Naive thymus-derived CD4-positive, alpha-beta T cell (primary cell): ENCODE results near the gene LRRC8E. TPM values are rescaled to one million over a fixed set of nuclear protein-coding genes. Genes with fewer than 3 reads are reported as not detected.

Source experiments
- ATAC-seq: fragments of 150-1000 bp; cut with Tn5 transposase; 2 replicates; pipeline ENCODE4 v1.10.0; 2021; ENCODE audit warnings: mild to moderate bottlenecking, moderate library complexity
- CTCF ChIA-PET: fragments of 350-600 bp; sonication (Branson Sonifier 250); formaldehyde crosslinking; loops from one replicate; lab custom pipeline; 2021; ENCODE audit warnings: antibody characterized with exemption; lab: Charles Lee
- POLR2A ChIA-PET: fragments of 350-600 bp; sonication (Branson Sonifier 250); formaldehyde crosslinking; loops from one replicate; lab custom pipeline; 2021; ENCODE audit warnings: antibody characterized with exemption, inconsistent platforms; lab: Charles Lee
- DNase-seq, 9 donors: peaks; one replicate each; pipeline versions ENCODE4 v3.0.0 to v3.0.0-alpha.2; 2020 to 2022; ENCODE audit warnings: mixed read lengths in 1 of 9
- H3K27ac ChIP-seq: one replicate; pipeline ENCODE4 v1.7.0; 2013; ENCODE audit warnings: mild to moderate bottlenecking, low read depth, low read length, moderate library complexity
- H3K27me3 ChIP-seq, 2 donors: one replicate each; pipeline ENCODE4 v1.7.0; 2013; ENCODE audit warnings: low read length in 2 of 2, mild to moderate bottlenecking in 2 of 2, moderate library complexity in 2 of 2; ENCODE audit not compliant: control insufficient read depth in 2 of 2, insufficient read depth in 2 of 2
- H3K36me3 ChIP-seq, 3 experiments: 1 replicate in 2 of 3; 2 replicates in 1 of 3; pipeline ENCODE4 v1.7.0; 2013; ENCODE audit warnings: low read length in 3 of 3, mild to moderate bottlenecking in 3 of 3, moderate library complexity in 1 of 3; ENCODE audit not compliant: insufficient read depth in 3 of 3, control insufficient read depth in 2 of 3
- H3K4me1 ChIP-seq, 2 donors: one replicate each; pipeline ENCODE4 v1.7.0; 2013; ENCODE audit warnings: low read length in 2 of 2, mild to moderate bottlenecking in 2 of 2, moderate library complexity in 1 of 2; ENCODE audit not compliant: control insufficient read depth in 2 of 2, insufficient read depth in 2 of 2
- H3K4me3 ChIP-seq: 2 replicates; pipeline ENCODE4 v1.7.0; 2013; ENCODE audit warnings: mild to moderate bottlenecking, low read length
- H3K9me3 ChIP-seq, 3 experiments: 1 replicate in 2 of 3; 2 replicates in 1 of 3; pipeline ENCODE4 v1.7.0; 2013; ENCODE audit warnings: low read length in 3 of 3; ENCODE audit not compliant: control insufficient read depth in 2 of 3
- H3K27ac Mint-ChIP-seq, 9 donors: one replicate each; pipeline ENCODE4 v1.8.0; 2020 to 2022; ENCODE audit warnings: mixed read lengths in 9 of 9, mild to moderate bottlenecking in 8 of 9, moderate library complexity in 5 of 9, inconsistent platforms in 2 of 9
- H3K27me3 Mint-ChIP-seq, 5 donors: one replicate each; pipeline ENCODE4 v1.8.0; 2021 to 2022; ENCODE audit warnings: mixed read lengths in 5 of 5, mild to moderate bottlenecking in 1 of 5
- H3K36me3 Mint-ChIP-seq, 5 donors: one replicate each; pipeline ENCODE4 v1.8.0; 2020 to 2022; ENCODE audit warnings: mixed read lengths in 5 of 5, mild to moderate bottlenecking in 3 of 5, inconsistent platforms in 1 of 5
- H3K4me1 Mint-ChIP-seq, 7 donors: one replicate each; pipeline ENCODE4 v1.8.0; 2020 to 2022; ENCODE audit warnings: mixed read lengths in 7 of 7, mild to moderate bottlenecking in 3 of 7, inconsistent platforms in 1 of 7
- H3K4me3 Mint-ChIP-seq, 10 donors: one replicate each; pipeline ENCODE4 v1.8.0; 2020 to 2022; ENCODE audit warnings: mild to moderate bottlenecking in 10 of 10, mixed read lengths in 10 of 10, moderate library complexity in 6 of 10, inconsistent platforms in 2 of 10
- H3K9me3 Mint-ChIP-seq, 11 donors: one replicate each; pipeline ENCODE4 v1.8.0; 2020 to 2022; ENCODE audit warnings: mixed read lengths in 11 of 11, mild to moderate bottlenecking in 4 of 11, inconsistent platforms in 1 of 11, moderate library complexity in 1 of 11
- intact Hi-C, 2 donors: fragments of 100-400 bp; cut with micrococcal nuclease; formaldehyde crosslinking; loops; one replicate each; pipeline ENCODE4 v1.15.1; 2023
- polyA plus RNA-seq, 2 donors: library from polyadenylated mRNA; unstranded; fragments of 300-500 nt; fragmentation: Illumina TruSeq; gene quantifications; one replicate each; pipeline ENCODE4 v1.2.3, GENCODE V29; 2021
- total RNA-seq, 6 experiments: library from RNA in 5 of 6; stranded (reverse) in 5 of 6; gene quantifications; 1 replicate in 5 of 6; 2 replicates in 1 of 6; pipeline ENCODE4 v1.2.3 and lab custom pipeline; 2021 to 2026

The LRRC8E gene
- total and polyA plus RNA-seq, 7 experiments from 2014 or later, result 0.24 to 0.53 TPM; not detected in 5

DNA sequence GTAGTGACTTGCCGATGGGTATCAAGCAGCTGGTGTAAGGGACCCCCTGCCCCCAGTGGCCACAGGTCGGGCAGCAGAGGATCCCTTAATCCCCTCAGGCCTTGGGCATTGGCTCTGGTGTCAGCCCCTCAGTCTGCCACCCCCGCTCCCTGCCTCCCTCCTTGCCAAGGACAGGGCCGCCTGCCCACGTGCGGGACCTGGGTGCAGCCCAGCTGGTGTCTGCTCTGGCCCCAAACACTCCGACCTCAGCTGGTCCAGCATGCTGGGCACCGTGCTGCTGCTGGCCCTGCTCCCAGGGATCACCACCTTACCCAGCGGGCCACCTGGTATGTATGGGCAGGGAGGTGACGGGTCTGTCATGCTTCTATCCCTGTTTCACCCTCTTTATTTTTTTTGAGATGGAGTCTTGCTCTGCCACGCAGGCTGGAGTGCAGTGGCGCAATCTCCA is 26.3 kb downstream of the LRRC8E start, which contains the start of gene TGFBR3L:
TGFBR3L (plus strand) TSS at position 233 of the 448 bp plus-strand sequence.
- peaks cover 0 to 3% (median 0%) of the 10 kb centered on the region in 11 donors for H3K9me3 Mint-ChIP-seq
- intact Hi-C loops, result loop anchor here in 1 of 2 donors (10.0 kb wide), 1 partner anchor 1800 kb away; the partner anchor contains the start of gene RFX2

GRCh38 chr19:7915250-7916102 is 27.2 kb downstream of the LRRC8E start:
- Mint-ChIP-seq H3K27ac (peak overlapping the region in 1 of 9 donors; percentile 43), H3K27me3 (peaks cover 12 to 33% (median 14%) of the 10 kb centered on the region in 5 donors), H3K4me3 (peak overlapping the region; percentile 50 to 77 (median 70)), H3K36me3 (peaks cover 4 to 18% (median 8%) of the 10 kb centered on the region in 5 donors), H3K4me1 (peaks cover 10 to 31% (median 25%) of the 10 kb centered on the region in 7 donors), H3K9me3 (peaks cover 0 to 5% (median 0%) of the 10 kb centered on the region in 11 donors)
- Histone ChIP-seq H3K4me3 (no peak overlapping the region), H3K36me3 (peaks cover 0 to 26% (median 0%) of the 10 kb centered on the region in 3 experiments), H3K9me3 (no peaks in the 10 kb centered on the region), H3K27ac (no peak overlapping the region), H3K27me3 (peaks cover 3 to 20% of the 10 kb centered on the region in 2 donors), H3K4me1 (peaks cover 14 to 21% of the 10 kb centered on the region in 2 donors)
- ChIA-PET POLR2A (interaction anchor here (0.7 to 1.3 kb wide), 2 partner anchors 9 to 55 kb away, joined by 3 to 4 read pairs; no protein-coding TSS in a partner anchor), CTCF (interaction anchor here (0.8 kb wide), 1 partner anchor 46 kb away, joined by 3 read pairs; no protein-coding TSS in a partner anchor)
- DNase-seq (peak in 1 of 9 donors; percentile 12), ATAC-seq (no peak)
- intact Hi-C loops, result loop anchor here (1.0 to 10.0 kb wide), 3 partner anchors 11 to 1801 kb away; partner anchors contain the start of genes MAP2K7 (in 1 of the 2) and RFX2 (in 1 of the 2)

More for the DNA sequence above, 26.3 kb downstream of the LRRC8E start, which contains the start of gene TGFBR3L:
- POLR2A ChIA-PET, result interaction anchor here (0.8 kb wide), 1 partner anchor 10 kb away, joined by 4 read pairs; no protein-coding TSS in a partner anchor
- Histone ChIP-seq H3K9me3 (no peaks in the 10 kb centered on the region), H3K27ac (no peak within 1 kb of the TSS), H3K4me1 (peaks cover 11 to 17% of the 10 kb centered on the region in 2 donors), H3K4me3 (no peak within 1 kb of the TSS), H3K36me3 (peaks cover 0 to 35% (median 0%) of the 10 kb centered on the region in 3 experiments), H3K27me3 (peaks cover 3 to 20% of the 10 kb centered on the region in 2 donors)
- DNase-seq, result peak in 1 of 9 donors; percentile 6
- CTCF ChIA-PET, result interaction anchor here (0.8 kb wide), 1 partner anchor 45 kb away, joined by 3 read pairs; no protein-coding TSS in a partner anchor
- Mint-ChIP-seq H3K27ac (peak within 1 kb of the TSS in 2 of 9 donors; percentile 43 to 45), H3K4me1 (peaks cover 3 to 25% (median 19%) of the 10 kb centered on the region in 7 donors), H3K27me3 (peaks cover 7 to 28% (median 10%) of the 10 kb centered on the region in 5 donors), H3K36me3 (peaks cover 4 to 20% (median 8%) of the 10 kb centered on the region in 5 donors), H3K4me3 (peak within 1 kb of the TSS; percentile 50 to 77 (median 68))
- no peak for ATAC-seq

DNA sequence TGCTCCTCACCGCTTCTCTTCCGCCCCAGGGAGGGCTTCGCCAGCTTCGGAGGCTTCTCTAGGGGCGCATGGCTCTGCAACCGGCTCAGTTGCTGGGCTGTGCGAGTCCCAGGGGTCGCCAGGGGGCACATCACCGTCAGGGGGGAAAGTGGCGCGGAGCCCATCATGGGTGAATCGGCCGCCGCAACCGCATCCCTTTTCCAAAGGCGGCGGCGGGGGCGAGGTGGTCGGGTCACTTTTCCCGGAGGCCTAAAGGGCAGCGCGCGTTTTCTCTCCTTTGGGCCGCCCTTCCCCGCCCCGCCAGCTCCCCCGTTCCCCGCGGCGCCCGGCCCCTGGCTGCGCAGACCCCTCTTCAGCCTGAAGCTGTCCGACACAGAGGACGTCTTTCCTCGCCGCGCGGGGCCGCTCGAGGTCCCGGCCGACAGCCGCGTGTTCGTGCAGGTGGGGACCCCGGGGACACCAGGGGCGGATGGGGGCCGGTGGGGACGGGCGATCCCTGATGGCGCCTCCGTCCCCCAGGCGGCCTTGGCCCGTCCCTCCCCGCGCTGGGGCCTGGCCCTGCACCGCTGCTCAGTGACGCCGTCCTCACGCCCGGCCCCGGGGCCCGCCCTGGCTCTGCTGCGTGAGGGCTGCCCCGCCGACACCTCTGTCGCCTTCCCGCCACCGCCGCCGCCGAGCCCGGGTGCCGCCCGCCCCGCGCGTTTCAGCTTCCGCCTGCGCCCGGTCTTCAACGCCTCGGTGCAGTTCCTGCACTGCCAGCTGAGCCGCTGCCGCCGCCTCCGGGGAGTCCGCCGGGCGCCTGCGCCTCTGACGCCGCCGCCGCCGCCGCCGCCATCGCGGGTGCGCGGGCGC is 28.0 kb downstream of the LRRC8E start:
- Histone ChIP-seq H3K4me3 (peak overlapping the region; percentile 11), H3K4me1 (peaks cover 19 to 26% of the 10 kb centered on the region in 2 donors), H3K36me3 (peaks cover 0 to 18% (median 0%) of the 10 kb centered on the region in 3 experiments), H3K9me3 (no peaks in the 10 kb centered on the region), H3K27me3 (peaks cover 3 to 20% of the 10 kb centered on the region in 2 donors), H3K27ac (no peak overlapping the region)
- intact Hi-C loops, result loop anchor here (1.0 to 10.0 kb wide), 3 partner anchors 12 to 1802 kb away; partner anchors contain the start of genes MAP2K7 (in 1 of the 2) and RFX2 (in 1 of the 2)
- peak overlapping the region in 9 of 10 donors; percentile 40 to 87 (median 70) for H3K4me3 Mint-ChIP-seq
- no peak for ATAC-seq
- peaks cover 12 to 33% (median 14%) of the 10 kb centered on the region in 5 donors for H3K27me3 Mint-ChIP-seq
- peak in 8 of 9 donors; percentile 46 to 80 (median 54) for DNase-seq
- H3K27ac Mint-ChIP-seq, result peak overlapping the region in 1 of 9 donors; percentile 45
- ChIA-PET POLR2A (interaction anchor here (0.7 to 1.3 kb wide), 3 partner anchors 10 to 56 kb away, joined by 3 to 4 read pairs (median 3); no protein-coding TSS in a partner anchor), CTCF (interaction anchor here (0.6 to 1.5 kb wide), 2 partner anchors 48 to 50 kb away, joined by 3 read pairs; no protein-coding TSS in a partner anchor)
- peaks cover 0 to 5% (median 0%) of the 10 kb centered on the region in 11 donors for H3K9me3 Mint-ChIP-seq
- H3K4me1 Mint-ChIP-seq, result peaks cover 10 to 38% (median 31%) of the 10 kb centered on the region in 7 donors
- H3K36me3 Mint-ChIP-seq, result peaks cover 4 to 13% (median 8%) of the 10 kb centered on the region in 5 donors

DNA sequence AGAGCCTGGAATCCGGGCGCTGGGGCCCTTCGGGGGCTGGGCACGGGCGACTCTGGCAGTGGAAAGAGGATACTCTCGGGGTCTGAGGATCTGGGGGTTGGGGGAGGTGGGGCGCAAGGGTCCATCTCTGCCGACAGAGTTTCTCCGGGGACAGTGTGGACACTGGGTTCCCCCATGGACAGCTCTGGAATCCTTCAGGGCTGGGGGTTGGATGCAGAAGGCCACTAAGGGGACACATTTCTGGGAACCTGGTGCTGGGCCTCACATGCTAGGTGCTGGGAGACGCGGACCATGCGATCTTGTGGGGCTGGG is 28.6 kb downstream of the LRRC8E start:
- H3K4me1 Mint-ChIP-seq, result peaks cover 10 to 44% (median 34%) of the 10 kb centered on the region in 7 donors
- peak overlapping the region in 5 of 9 donors; percentile 31 to 59 (median 48) for H3K27ac Mint-ChIP-seq
- Histone ChIP-seq H3K27me3 (peaks cover 3 to 20% of the 10 kb centered on the region in 2 donors), H3K36me3 (peaks cover 0 to 15% (median 0%) of the 10 kb centered on the region in 3 experiments), H3K9me3 (no peaks in the 10 kb centered on the region), H3K4me3 (peak overlapping the region; percentile 11), H3K27ac (no peak overlapping the region), H3K4me1 (peaks cover 25 to 32% of the 10 kb centered on the region in 2 donors)
- H3K4me3 Mint-ChIP-seq, result peak overlapping the region; percentile 62 to 87 (median 79)
- peaks cover 12 to 33% (median 14%) of the 10 kb centered on the region in 5 donors for H3K27me3 Mint-ChIP-seq
- H3K9me3 Mint-ChIP-seq, result peaks cover 0 to 5% (median 0%) of the 10 kb centered on the region in 11 donors
- ChIA-PET CTCF (interaction anchor here (0.6 to 1.5 kb wide), 2 partner anchors 48 to 51 kb away, joined by 3 read pairs; no protein-coding TSS in a partner anchor), POLR2A (interaction anchor here (0.6 to 5.7 kb wide), 3 partner anchors 27 to 260 kb away, joined by 3 to 38 read pairs (median 4); partner anchors contain the start of gene TIMM44)
- intact Hi-C loops, result loop anchor here (1.0 to 10.0 kb wide), 3 partner anchors 13 to 1802 kb away; partner anchors contain the start of genes MAP2K7 (in 1 of the 2) and RFX2 (in 1 of the 2)
- no peak for ATAC-seq
- peaks cover 4 to 13% (median 5%) of the 10 kb centered on the region in 5 donors for H3K36me3 Mint-ChIP-seq
- no peak for DNase-seq

DNA sequence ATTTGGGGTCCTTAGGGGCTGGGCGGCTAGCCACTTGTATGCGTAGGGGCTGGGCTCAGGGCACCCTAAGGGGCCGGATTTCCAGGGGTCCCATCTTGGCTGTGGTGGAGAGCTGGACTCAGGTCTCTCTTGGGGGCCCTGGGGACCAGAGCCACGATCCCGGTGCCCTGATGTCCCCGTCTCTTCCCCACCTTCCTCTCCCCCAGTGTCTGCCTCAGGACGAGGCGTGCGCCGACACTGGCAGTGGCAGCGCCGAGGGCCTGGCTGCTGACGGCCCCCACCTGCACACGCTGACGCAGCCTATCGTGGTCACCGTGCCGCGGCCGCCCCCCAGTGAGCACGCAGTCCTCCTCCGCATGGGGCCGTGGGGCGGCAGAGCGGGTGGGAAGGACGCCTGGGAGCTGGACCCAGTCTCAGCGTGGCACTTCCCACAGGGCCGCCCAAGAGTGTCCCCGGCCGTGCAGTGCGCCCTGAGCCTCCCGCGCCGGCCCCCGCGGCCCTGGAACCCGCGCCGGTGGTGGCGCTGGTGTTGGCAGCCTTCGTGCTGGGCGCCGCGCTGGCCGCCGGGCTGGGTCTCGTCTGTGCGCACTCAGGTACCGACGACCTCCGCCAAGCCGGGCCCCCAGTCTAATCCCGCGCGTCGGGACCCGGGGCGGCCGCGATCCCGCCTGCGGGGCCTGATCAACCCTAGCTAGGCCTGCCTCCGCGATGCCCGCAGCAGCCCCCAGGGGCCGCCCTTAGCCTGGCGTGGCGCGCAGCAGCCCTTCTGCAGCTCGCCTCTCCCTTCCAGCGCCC is 29.2 kb downstream of the LRRC8E start:
- peaks cover 0 to 16% (median 4%) of the 10 kb centered on the region in 3 experiments for H3K36me3 ChIP-seq
- peak overlapping the region in 3 of 9 donors; percentile 31 to 52 (median 45) for H3K27ac Mint-ChIP-seq
- H3K4me1 Mint-ChIP-seq, result peaks cover 10 to 48% (median 37%) of the 10 kb centered on the region in 7 donors
- H3K27me3 Mint-ChIP-seq, result peaks cover 12 to 33% (median 14%) of the 10 kb centered on the region in 5 donors
- H3K4me1 ChIP-seq, result peaks cover 25 to 34% of the 10 kb centered on the region in 2 donors
- peaks cover 0 to 5% (median 0%) of the 10 kb centered on the region in 11 donors for H3K9me3 Mint-ChIP-seq
- peaks cover 4 to 15% (median 5%) of the 10 kb centered on the region in 5 donors for H3K36me3 Mint-ChIP-seq
- ATAC-seq (no peak), DNase-seq (peak in 8 of 9 donors; percentile 45 to 65 (median 52))
- no peak overlapping the region for H3K27ac ChIP-seq
- H3K27me3 ChIP-seq, result peaks cover 3 to 20% of the 10 kb centered on the region in 2 donors
- H3K9me3 ChIP-seq, result no peaks in the 10 kb centered on the region
- ChIA-PET CTCF (interaction anchor here (0.9 to 1.8 kb wide), 5 partner anchors 9 to 65 kb away, joined by 3 to 11 read pairs (median 3); partner anchors contain the start of genes MAP2K7 and TIMM44), POLR2A (interaction anchor here (0.6 to 5.7 kb wide), 5 partner anchors 14 to 289 kb away, joined by 3 to 38 read pairs (median 3); partner anchors contain the start of gene TIMM44)
- intact Hi-C loops, result loop anchor here in 1 of 2 donors (10.0 kb wide), 1 partner anchor 1803 kb away; the partner anchor contains the start of gene RFX2
- peak overlapping the region; percentile 62 to 87 (median 79) for H3K4me3 Mint-ChIP-seq
- peak overlapping the region; percentile 11 for H3K4me3 ChIP-seq
